Right lobe of liver (tissue), 6 donors: Measurements from ENCODE around the gene HSD3B1. TPM values are rescaled to one million over a fixed set of nuclear protein-coding genes. Genes with fewer than 3 reads are reported as not detected.
A peak's percentile ranks its signal among the peaks of the same experiment; 100 is the strongest.

Experiments used
- ATAC-seq, 4 donors: fragments of 200-7000 bp; cut with Tn5 transposase; one replicate each; pipeline ENCODE4 v1.9.1; 2020; ENCODE audit warnings: mild to moderate bottlenecking in 4 of 4, moderate library complexity in 4 of 4
- DNase-seq, 3 donors: peaks; one replicate each; pipeline ENCODE4 v3.0.0-alpha.2; 2020
- H3K27ac ChIP-seq, 3 donors: fragments of 200-600 bp; one replicate each; pipeline ENCODE4 v1.8.0; 2022
- H3K27me3 ChIP-seq, 2 donors: fragments of 200-600 bp; one replicate each; pipeline ENCODE4 v1.8.0; 2022
- H3K36me3 ChIP-seq, 4 donors: fragments of 200-600 bp; sonication (generic) in 1 of 4; one replicate each; pipeline versions ENCODE4 v1.5.1 to v1.8.0; 2017 to 2022; ENCODE audit warnings: control low read depth in 1 of 4
- H3K4me1 ChIP-seq, 4 donors: fragments of 200-600 bp; sonication (generic) in 1 of 4; one replicate each; pipeline versions ENCODE4 v1.5.1 to v1.8.0; 2017 to 2022; ENCODE audit warnings: control low read depth in 1 of 4
- H3K4me3 ChIP-seq, 3 donors: fragments of 200-600 bp; one replicate each; pipeline ENCODE4 v1.8.0; 2022
- H3K9me3 ChIP-seq, 4 donors: fragments of 200-600 bp; sonication (generic) in 1 of 4; one replicate each; pipeline versions ENCODE4 v1.5.1 to v1.8.0; 2017 to 2022; ENCODE audit warnings: control low read depth in 1 of 4
- CTCF ChIP-seq, 4 donors: fragments of 200-600 bp in 3 of 4; fragments of 450-650 bp in 1 of 4; IDR thresholded peaks; one replicate each; pipeline versions ENCODE4 v1.5.1 to v1.8.0; 2016 to 2022; ENCODE audit warnings: antibody characterized with exemption in 4 of 4, mild to moderate bottlenecking in 2 of 4
- POLR2A ChIP-seq: fragments of 450-650 bp; IDR thresholded peaks from one replicate; pipeline ENCODE4 v1.6.1; 2017; ENCODE audit warnings: antibody characterized with exemption, mild to moderate bottlenecking
- WGBS: methylation state at CpG from one replicate; pipeline ENCODE4 v1.1.6; 2018; ENCODE audit warnings: low coverage, low lambda C conversion rate; ENCODE audit not compliant: insufficient coverage; ENCODE audit errors: missing lambda C conversion rate; 5-methylcytosine and 5-hydroxymethylcytosine counted together
- intact Hi-C, 2 donors: fragments of 100-400 bp; cut with DNase I; formaldehyde crosslinking; loops; one replicate each; pipeline versions ENCODE4 v1.11.2 to v1.14.1; 2022
- long read RNA-seq: library from polyadenylated mRNA; unstranded; transcript quantifications from one replicate; pipeline ENCODE4 v2.0.0, GENCODE V29; 2019
- total RNA-seq, 6 experiments: library from RNA; depleted of rRNA in 2 of 6; stranded (reverse); fragments of >200 nt in 2 of 6; fragmentation: NEBNext Ultra II Directional in 3 of 6; extraction: Animal tissue kit (Norgen Biotek cat#: 25700) in 3 of 6; gene quantifications; one replicate each; pipeline versions ENCODE4 v1.1.0 to v1.2.4, GENCODE V29; 2016 to 2023
- donor health status: DM: no; HTN: yes; CAD: no.
- donor health status: DM: no; HTN: no; CAD: no.
- donor health status: DM: no; HTN: no; CAD: no.
- donor health status: DM: no; HTN: yes; CAD: no.
- donor health status: DM: no; HTN: yes; CAD: no.

Gene HSD3B1
- total RNA-seq = 1 to 10 TPM in 1 of 6 experiments, under 1 TPM in 2, not detected in 3; 0.39 to 1.3 (median 0.74) TPM
- long read RNA-seq = 0 reads

DNA sequence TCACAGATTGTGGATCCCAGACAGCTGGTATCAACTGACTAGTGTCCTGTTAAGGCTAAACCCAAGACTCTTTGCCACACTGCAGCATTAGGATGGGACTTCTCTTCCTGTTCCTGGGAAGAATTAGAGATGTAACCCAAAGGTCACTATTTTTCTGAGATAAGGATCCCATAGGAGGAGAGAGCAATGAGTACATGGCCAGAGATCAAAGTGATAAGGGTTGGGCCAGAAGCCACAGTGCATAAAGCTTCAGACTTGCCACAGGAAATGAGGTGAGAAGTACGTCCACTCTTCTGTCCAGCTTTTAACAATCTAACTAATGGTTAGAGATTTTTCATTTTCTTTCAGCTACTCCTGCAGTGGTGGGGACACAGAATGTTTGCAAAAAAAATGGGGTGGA, at the start of gene HSD3B1:
HSD3B1 (plus strand) TSS at position 270 of the 400 bp plus-strand sequence. CDS start 267 bp downstream, outside the sequence.
- no peaks in the 10 kb centered on the region for H3K9me3 ChIP-seq
- no peak for DNase-seq
- H3K27ac ChIP-seq = no peak within 1 kb of the TSS
- no peaks in the 10 kb centered on the region for H3K4me1 ChIP-seq
- peak in 2 of 4 donors; percentile 30 to 55 for ATAC-seq
- H3K4me3 ChIP-seq = no peak within 1 kb of the TSS
- WGBS = 44% methylated on average over 1 of the region's 1 CpG
- intact Hi-C loops = no loop called here
- no peaks in the 10 kb centered on the region for H3K36me3 ChIP-seq
- TF ChIP-seq CTCF (IDR thresholded peaks at IDR 0.05) = no peak
- no peak for TF ChIP-seq POLR2A
- no peaks in the 10 kb centered on the region for H3K27me3 ChIP-seq

DNA sequence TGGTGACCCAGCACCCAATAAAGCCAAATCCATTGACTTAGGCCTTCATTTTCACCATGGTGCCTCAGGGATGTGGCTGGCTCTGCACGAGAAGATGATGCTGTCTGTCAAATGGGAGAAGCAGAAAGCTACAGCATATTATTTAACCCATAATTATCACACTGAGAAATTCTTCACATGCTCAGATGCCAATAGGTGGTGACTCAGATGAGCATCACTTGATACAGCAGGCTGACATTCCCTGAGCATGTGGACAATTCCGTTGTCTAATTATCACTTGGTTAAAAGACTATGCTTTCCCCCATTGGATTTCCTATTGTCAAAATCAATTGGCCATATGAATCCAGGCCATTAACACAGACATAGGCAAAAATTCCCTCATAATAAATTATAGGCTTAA, 44.0 kb upstream of the HSD3B1 start:
- H3K27ac ChIP-seq = no peak overlapping the region
- no peak for TF ChIP-seq CTCF (IDR thresholded peaks at IDR 0.05)
- no peak for TF ChIP-seq POLR2A
- no peaks in the 10 kb centered on the region for H3K27me3 ChIP-seq
- H3K36me3 ChIP-seq = no peaks in the 10 kb centered on the region
- WGBS = 72% methylated on average over 2 of the region's 2 CpGs
- H3K4me3 ChIP-seq = no peak overlapping the region
- intact Hi-C loops = no loop called here
- DNase-seq (no peak), ATAC-seq (no peak)
- no peaks in the 10 kb centered on the region for H3K9me3 ChIP-seq
- peaks cover 0 to 21% (median 10%) of the 10 kb centered on the region in 4 donors for H3K4me1 ChIP-seq

- WGBS = 85% methylated on average over 2 of the region's 2 CpGs
- H3K4me3 ChIP-seq = no peak overlapping the region
- no peaks in the 10 kb centered on the region for H3K9me3 ChIP-seq
- H3K36me3 ChIP-seq = no peaks in the 10 kb centered on the region
- H3K4me1 ChIP-seq = peaks cover 0 to 25% (median 12%) of the 10 kb centered on the region in 4 donors
- H3K27me3 ChIP-seq = no peaks in the 10 kb centered on the region
- no peak for ATAC-seq
- no peak for DNase-seq
- TF ChIP-seq CTCF (IDR thresholded peaks at IDR 0.05) (no peak), POLR2A (no peak)
- intact Hi-C loops = no loop called here
- no peak overlapping the region for H3K27ac ChIP-seq
Measured at GRCh38 chr1:119463569-119463968, 43.4 kb upstream of the HSD3B1 start.

GRCh38 chr1:119466445-119466844, 40.6 kb upstream of the HSD3B1 start:
- Histone ChIP-seq H3K27me3 (no peaks in the 10 kb centered on the region), H3K9me3 (no peaks in the 10 kb centered on the region), H3K36me3 (no peaks in the 10 kb centered on the region), H3K4me1 (peaks cover 0 to 34% (median 17%) of the 10 kb centered on the region in 4 donors), H3K27ac (peak overlapping the region in 2 of 3 donors; percentile 63 to 69), H3K4me3 (no peak overlapping the region)
- peak; percentile 47 to 66 (median 56) for ATAC-seq
- WGBS = 14% methylated on average over 2 of the region's 2 CpGs
- DNase-seq = no peak
- TF ChIP-seq POLR2A = no peak
- no peak for TF ChIP-seq CTCF (IDR thresholded peaks at IDR 0.05)
- intact Hi-C loops = no loop called here
